Occipital lobe (tissue), 2 donors: ENCODE data around the gene PRRT3. TPM values are rescaled to one million over a fixed set of nuclear protein-coding genes. Genes with fewer than 3 reads are reported as not detected.

ENCODE experiments used
- DNase-seq: peaks from one replicate; lab custom pipeline; 2025; lab: John Stamatoyannopoulos, UW
- total RNA-seq: library from RNA; depleted of rRNA; stranded (reverse); fragments of >200 nt; gene quantifications from one replicate; pipeline ENCODE4 v1.2.3, GENCODE V29; 2014

The PRRT3 gene
- 4.1 TPM for total RNA-seq

DNA sequence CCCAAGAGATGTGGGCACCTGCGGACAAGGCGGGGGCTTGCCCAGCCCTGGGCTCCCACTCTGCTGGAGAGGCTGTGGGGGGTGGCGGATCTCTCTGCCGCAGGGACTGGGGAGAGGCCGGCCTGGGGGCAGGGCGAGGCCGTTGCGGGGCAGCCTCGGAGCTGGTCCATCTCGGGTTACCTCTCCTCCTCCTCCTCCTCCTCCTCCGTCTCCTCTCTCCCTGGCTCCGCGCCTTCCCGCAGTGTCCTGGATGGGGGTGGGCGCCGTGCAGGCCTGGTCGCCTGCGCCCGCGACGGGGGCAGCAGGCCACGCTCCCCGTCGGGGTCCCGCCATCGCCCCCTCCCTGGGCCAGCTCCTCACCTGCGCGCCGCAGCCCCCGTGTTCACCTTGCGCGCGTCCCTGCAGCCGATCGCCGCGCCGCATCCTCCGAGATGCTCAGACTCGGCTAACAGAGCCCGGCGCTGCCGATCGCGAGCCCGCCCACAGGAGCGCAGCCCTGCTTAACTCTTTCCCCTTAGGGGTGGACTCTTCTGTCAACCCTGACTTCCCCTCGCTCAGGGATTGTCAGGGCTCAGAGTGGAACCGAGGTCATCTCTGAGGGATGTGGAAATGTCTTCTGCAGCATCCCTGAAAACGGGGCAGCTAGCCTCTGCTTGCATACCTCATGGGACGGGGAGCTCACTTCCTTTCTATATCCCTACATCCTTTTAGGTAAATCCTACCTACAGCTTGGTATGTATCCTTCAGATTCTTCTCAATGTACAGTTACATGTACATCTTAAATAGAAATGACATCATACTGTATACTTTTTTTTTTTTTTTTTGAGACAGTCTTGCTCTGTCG lies at the start of gene PRRT3:
Gene PRRT3, minus strand, starts transcription at position 447 of the 844 bp plus-strand sequence. CDS start 2,293 bp downstream, outside the sequence.
- DNase-seq = peak; percentile 38

GRCh38 chr3:10000686-10001085 lies 48.5 kb upstream of the PRRT3 start:
- DNase-seq = no peak

DNA sequence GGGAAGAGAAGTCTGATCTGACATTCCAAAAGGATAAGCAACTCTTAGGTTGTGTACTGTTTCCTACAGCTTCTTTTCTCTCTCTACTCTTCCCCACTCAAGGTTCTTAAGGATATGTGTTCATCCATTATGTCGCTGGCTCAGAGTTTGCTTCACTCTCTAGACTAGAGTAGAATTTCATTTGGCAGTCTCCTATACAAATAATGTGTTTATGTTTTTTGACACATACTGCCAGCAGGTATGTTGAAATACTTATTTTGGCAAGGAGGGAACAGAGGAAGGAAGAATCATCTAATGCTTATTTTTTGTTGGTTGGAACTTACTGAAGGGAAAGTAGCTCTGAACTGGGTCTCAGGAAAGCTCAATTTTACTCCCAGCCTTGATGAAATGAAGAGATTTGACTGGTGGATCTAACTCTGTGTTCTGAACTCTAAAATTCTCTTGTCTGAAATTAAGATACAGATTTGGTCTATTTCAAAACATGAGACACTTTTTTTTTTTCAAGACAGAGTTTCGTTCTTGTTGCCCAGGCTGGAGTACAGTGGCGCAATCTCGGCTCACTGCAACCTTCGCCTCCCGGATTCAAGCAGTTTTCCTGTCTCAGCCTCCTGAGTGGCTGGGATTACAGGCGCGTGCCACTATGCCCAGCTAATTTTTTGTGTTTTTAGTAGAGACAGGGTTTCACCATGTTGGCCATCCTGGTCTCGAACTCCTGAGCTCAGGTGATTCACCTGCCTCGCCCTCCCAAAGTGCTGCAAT lies 42.1 kb upstream of the PRRT3 start:
- no peak for DNase-seq

- DNase-seq = no peak
These were observed 34.1 kb upstream of the PRRT3 start for GRCh38 chr3:9986230-9986725.

DNA sequence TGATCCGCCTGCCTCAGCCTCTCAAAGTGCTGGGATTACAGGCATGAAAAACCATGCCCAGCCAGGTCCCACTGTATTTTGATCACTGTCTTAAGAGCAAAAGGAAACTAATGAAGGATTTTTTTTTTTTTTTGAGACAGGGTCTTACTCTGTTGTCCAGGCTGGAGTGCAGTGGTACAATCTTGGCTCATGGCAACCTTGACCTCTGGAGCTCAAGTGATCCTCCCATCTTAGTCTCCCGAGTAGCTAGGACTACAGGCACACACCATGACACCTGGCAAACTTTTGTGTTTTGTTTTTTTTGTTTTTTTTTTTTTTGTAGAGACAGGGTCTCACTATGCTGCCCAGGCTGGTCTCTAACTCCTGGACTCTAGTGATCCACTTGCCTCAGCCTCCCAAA lies 28.0 kb upstream of the PRRT3 start:
- DNase-seq = no peak

DNA sequence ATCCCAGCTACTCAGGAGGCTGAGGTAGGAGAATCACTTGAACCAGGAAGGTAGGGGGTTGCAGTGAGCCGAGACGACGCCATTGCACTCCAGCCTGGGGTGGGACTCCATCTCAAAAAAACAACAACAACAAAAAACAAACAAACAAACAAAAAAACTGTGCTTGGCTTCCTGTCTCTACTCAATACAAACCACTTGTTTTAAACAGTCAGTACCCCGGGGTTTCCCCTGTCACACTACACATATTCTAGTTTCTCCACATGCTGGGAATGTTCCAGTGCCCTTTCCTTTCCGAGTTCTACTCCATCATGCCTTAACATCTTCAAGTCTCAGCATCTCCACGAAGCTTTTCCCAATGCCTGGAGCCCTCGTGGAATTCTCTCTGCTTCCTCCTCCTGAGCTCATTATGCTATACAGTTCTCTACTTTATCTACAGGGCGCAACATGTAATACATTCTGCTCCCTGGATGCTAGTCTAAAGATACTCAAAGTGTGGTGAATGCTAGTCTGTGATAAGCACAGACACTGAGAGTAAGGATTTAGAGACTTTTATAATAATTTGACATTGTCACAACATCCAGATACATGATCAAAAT lies 26.6 kb upstream of the PRRT3 start:
- DNase-seq = no peak

DNA sequence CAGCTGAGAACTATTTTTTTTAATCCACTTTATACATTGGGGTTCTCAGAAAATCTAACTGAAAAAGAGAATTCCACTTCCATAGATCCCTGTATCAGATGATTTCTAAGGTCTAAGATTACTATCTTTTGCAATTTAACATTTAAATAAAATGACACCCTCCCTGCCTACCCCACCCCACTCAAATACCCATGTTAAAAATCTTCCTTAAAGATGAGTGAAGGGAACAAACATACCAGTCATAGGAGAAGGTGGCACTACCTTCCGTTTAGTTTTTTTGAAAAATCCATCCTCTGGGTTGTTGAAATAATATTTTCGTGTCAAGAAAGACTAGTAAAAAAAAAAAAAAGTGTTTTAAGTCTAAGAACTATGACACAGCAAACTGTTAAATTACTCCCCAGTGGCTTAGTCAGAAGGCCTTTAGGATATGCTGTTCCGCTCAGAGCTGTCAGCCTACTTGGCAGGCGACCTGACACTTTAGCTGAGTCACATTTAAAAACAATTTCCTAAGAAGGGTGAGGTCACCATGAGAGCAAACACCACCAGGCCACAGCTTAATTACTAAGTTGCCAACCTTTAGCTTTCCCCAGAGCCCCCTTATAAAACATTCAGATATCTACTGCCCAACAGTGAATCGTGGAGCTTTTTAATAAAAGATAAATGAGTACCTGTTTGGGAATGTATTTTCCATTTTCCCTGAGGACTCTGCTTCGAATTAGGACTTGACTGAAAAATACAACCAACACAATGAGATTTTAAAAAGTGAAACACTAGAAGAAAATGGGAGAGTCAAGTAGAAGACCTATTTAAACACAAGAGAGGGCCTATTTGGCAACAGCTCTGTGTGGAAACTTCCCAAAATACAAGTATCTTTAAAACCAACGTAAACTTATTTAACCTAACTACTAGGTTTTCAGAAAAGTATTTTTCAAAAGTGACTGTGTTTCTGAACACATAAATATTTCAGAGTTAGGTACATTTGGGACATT lies 24.8 kb upstream of the PRRT3 start:
- peak; percentile 16 for DNase-seq

- no peak for DNase-seq
These were observed 17.9 kb upstream of the PRRT3 start for GRCh38 chr3:9970020-9970652.

GRCh38 chr3:9969632-9970019 lies 17.4 kb upstream of the PRRT3 start:
- no peak for DNase-seq

- no peak for DNase-seq
These were observed 14.6 kb upstream of the PRRT3 start for GRCh38 chr3:9966841-9967240.

DNA sequence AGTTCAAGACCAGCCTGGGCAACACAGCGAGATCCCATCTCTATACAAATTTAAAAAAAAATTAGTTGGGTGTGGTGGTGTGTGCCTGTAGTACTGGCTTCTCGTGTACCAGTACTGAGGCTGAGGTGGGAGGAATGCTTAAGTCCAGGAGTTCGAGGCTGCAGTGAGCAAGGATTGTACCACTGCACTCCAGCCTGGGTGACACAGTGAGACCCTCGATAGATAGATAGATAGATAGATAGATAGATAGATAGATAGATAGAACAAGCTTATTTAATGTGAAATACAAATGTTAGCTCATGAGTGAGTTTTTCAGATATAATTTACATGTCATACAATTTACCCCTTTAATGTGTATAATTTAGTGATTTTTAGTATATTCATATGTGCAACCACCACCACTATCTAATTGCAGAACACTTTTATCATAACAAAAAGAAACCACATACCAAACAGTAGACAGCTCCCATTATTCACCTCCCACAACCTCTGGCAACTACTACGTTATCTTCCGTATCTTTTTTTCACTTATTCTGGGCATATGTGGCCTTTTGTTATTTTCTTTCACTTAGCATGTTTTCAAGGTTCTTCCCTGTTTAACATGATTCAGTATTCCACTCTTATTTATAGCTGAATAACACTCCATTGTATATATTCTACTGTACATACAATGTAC lies 13.1 kb upstream of the PRRT3 start:
- DNase-seq = no peak

GRCh38 chr3:9957214-9957613 lies 5.0 kb upstream of the PRRT3 start:
- DNase-seq = no peak

DNA sequence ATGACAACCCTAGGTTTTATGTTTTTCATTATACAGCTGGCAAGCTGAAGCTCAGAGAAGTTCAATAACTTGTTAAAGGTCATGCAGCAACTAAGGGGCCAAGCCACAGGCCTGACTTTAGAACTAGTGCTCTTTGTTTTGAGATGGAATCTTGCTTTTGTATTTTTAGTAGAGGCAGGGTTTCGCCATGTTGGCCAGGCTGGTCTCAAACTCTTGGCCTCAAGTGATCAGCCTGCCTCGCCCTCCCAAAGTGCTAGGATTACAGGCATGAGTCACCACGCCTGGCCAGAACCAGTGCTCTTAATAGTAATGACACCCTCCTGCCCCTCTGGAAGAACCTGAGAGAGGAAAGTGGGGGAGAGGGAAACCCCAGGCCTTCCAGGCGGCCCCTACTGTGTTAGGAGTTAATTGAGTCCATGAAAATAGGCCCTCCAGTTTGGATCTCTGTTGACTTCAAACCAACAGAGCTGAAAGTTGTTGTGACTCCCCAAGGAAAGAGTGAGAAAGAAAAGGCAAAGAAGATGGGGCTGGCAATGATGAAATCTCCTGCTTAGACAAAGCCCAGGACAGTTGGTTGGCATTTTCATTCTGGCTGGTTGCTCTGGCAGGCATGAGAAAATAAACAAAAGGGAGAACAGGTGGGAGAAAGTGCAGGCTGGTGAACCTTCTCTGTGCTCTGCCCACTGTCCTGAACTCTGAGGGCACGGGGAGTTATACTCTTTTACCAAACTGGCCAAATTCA lies 3.6 kb upstream of the PRRT3 start:
- no peak for DNase-seq

- no peak for DNase-seq
These were observed 2.9 kb upstream of the PRRT3 start for GRCh38 chr3:9955067-9955502.

DNA sequence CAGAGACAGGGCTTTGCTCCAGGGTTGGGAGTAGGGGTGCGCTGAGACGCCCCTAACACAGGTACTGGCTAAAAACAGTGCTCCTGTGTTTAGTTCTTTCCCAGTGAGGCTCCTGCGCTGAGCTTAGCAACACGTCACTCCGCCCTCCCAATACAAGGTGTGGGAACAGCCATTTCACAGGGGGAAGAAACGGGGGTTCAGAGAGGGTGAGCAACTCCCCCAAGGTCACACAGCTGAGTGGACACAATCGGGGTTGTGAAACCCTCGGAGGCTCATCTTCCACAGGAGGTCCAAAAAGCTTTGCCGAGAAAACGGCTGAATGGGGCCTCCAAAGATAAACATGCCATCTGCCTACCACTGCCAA lies 628 bp downstream of the PRRT3 start:
- DNase-seq = no peak

GRCh38 chr3:9951126-9951525 lies 1.1 kb downstream of the PRRT3 start:
- no peak for DNase-seq

DNA sequence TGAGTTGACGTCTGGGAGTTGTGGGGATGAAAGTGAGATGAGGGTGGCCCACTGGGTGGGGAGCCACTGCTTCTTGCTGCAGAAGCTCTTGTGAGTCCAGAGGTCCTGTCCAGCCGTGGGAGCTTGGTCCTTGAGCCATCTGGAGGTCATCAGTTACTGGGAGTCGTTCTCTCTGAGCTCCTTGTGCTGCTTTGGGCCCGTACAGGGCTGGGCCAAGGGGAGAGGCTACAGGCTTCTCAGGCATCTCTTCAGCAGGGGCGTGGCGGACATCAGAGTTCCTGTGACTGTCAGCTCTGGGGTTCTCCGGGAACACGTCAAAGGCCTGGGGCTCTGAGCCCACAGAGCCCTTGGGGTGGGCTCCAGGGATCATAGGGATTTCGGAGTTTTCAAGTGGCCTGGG lies 2.6 kb downstream of the PRRT3 start:
- DNase-seq = no peak

GRCh38 chr3:9949115-9949514 lies 3.1 kb downstream of the PRRT3 start:
- DNase-seq = no peak

GRCh38 chr3:9948586-9948985 lies 3.6 kb downstream of the PRRT3 start:
- DNase-seq = no peak
